Stomach (tissue), 19 donors: Measurements from ENCODE around the gene OR51T1. TPM values are rescaled to one million over a fixed set of nuclear protein-coding genes. Genes with fewer than 3 reads are reported as not detected.
"Not testable (repeated sequence)": the region's sequence is repeated elsewhere in the genome, so short reads cannot be mapped to it uniquely, and the experiment has no call there.

ENCODE experiments used
- DNase-seq, 2 donors: peaks; one replicate each; pipeline versions ENCODE4 v3.0.0 to v3.0.0-alpha.2; 2013 to 2019
- H3K27ac ChIP-seq, 5 donors: fragments of 200-600 bp in 4 of 5; sonication (generic) in 4 of 5; one replicate each; pipeline ENCODE4 v1.5.1; 2013 to 2019; ENCODE audit warnings: mild to moderate bottlenecking in 1 of 5, moderate library complexity in 1 of 5
- H3K27me3 ChIP-seq, 3 donors: fragments of 200-600 bp; sonication (generic); one replicate each; pipeline ENCODE4 v1.5.1; 2017 to 2019; ENCODE audit warnings: mixed run types in 1 of 3
- H3K36me3 ChIP-seq, 4 donors: fragments of 200-600 bp; sonication (generic); 1 replicate in 3 of 4; 2 replicates in 1 of 4; pipeline ENCODE4 v1.5.1; 2016 to 2019
- H3K4me1 ChIP-seq, 4 donors: fragments of 200-600 bp; sonication (generic); one replicate each; pipeline ENCODE4 v1.5.1; 2016 to 2019
- H3K4me3 ChIP-seq, 4 donors: fragments of 200-600 bp; sonication (generic) in 3 of 4; one replicate each; pipeline ENCODE4 v1.5.1; 2016 to 2019; ENCODE audit warnings: mild to moderate bottlenecking in 1 of 4
- H3K9me3 ChIP-seq, 4 donors: fragments of 200-600 bp; sonication (generic); one replicate each; pipeline ENCODE4 v1.5.1; 2016 to 2019
- CTCF ChIP-seq, 7 experiments: fragments of 450-650 bp in 4 of 7; fragments of 200-600 bp in 3 of 7; sonication (generic) in 3 of 7; IDR thresholded peaks; one replicate each; pipeline ENCODE4 v1.5.1; 2016 to 2019; ENCODE audit warnings: antibody characterized with exemption in 7 of 7, control low read depth in 2 of 7, mild to moderate bottlenecking in 1 of 7
- EP300 ChIP-seq: sonication (generic); formaldehyde crosslinking; IDR thresholded peaks from one replicate; pipeline ENCODE4 v1.6.1; 2017; ENCODE audit warnings: antibody characterized with exemption
- POLR2A ChIP-seq, 4 donors: fragments of 450-650 bp; IDR thresholded peaks; one replicate each; pipeline ENCODE4 v1.6.1; 2016; ENCODE audit warnings: antibody characterized with exemption in 4 of 4, control low read depth in 2 of 4, mild to moderate bottlenecking in 1 of 4, moderate library complexity in 1 of 4
- POLR2AphosphoS5 ChIP-seq, 3 donors: sonication (generic); formaldehyde crosslinking; IDR thresholded peaks; one replicate each; pipeline ENCODE4 v1.6.1; 2016; ENCODE audit warnings: antibody characterized with exemption in 3 of 3
- WGBS, 5 donors: extraction: QIAGEN DNeasy Blood & Tissue Kit in 3 of 5; methylation state at CpG; one replicate each; pipeline versions ENCODE4 v1.1.5 to v1.1.7; 2013 to 2018; 5-methylcytosine and 5-hydroxymethylcytosine counted together
- intact Hi-C: fragments of 100-400 bp; cut with DNase I; formaldehyde crosslinking; loops from one replicate; pipeline ENCODE4 v1.15.1; 2023; ENCODE audit warnings: low total_unique reads
- long read RNA-seq, 10 donors: transcript quantifications; one replicate each; lab custom pipeline, GENCODE V29; 2026
- polyA plus RNA-seq, 3 donors: library from polyadenylated mRNA; stranded (reverse); fragments of 200-250 nt; gene quantifications; one replicate each; pipeline ENCODE4 v1.2.3, GENCODE V29; 2013
- total RNA-seq, 5 donors: library from RNA; depleted of rRNA; stranded (reverse); fragments of >200 nt; gene quantifications; one replicate each; pipeline versions ENCODE4 v1.1.0 to v1.2.3, GENCODE V29; 2014 to 2016
- donor health status: healthy with polysubstance abuse.
- donor health status: Bipolar disorder and iron deficiency.
- donor health status: healthy.

The OR51T1 gene
- total RNA-seq (not detected), polyA plus RNA-seq (not detected)
- long read RNA-seq, donor 1 = 0 reads
- long read RNA-seq, donor 2 = 0 reads
- long read RNA-seq, donor 3 = 0 reads
- long read RNA-seq, donor 4 = 0 reads
- long read RNA-seq, donor 5 = 0 reads
- long read RNA-seq, donor 6 = 0 reads
- long read RNA-seq, donor 7 = 0 reads
- long read RNA-seq, donor 8 = 0 reads
- long read RNA-seq, donor 9 = 0 reads
- long read RNA-seq, donor 10 = 0 reads

DNA sequence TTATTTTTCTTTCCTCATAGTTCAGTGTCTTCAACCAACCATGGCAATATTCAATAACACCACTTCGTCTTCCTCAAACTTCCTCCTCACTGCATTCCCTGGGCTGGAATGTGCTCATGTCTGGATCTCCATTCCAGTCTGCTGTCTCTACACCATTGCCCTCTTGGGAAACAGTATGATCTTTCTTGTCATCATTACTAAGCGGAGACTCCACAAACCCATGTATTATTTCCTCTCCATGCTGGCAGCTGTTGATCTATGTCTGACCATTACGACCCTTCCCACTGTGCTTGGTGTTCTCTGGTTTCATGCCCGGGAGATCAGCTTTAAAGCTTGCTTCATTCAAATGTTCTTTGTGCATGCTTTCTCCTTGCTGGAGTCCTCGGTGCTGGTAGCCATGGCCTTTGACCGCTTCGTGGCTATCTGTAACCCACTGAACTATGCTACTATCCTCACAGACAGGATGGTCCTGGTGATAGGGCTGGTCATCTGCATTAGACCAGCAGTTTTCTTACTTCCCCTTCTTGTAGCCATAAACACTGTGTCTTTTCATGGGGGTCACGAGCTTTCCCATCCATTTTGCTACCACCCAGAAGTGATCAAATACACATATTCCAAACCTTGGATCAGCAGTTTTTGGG, at the start of gene OR51T1:
TSS of gene OR51T1 (plus strand) at position 41 of the 641 bp plus-strand sequence. CDS start at position 41, 0 bp downstream.
- no peaks in the 10 kb centered on the region for H3K9me3 ChIP-seq
- H3K27ac ChIP-seq = no peak within 1 kb of the TSS
- no peak for TF ChIP-seq CTCF (IDR thresholded peaks at IDR 0.05)
- TF ChIP-seq POLR2AphosphoS5 (IDR thresholded peaks at IDR 0.05) = no peak
- no peak for TF ChIP-seq EP300
- no peak for TF ChIP-seq POLR2A (IDR thresholded peaks at IDR 0.05)
- intact Hi-C loops = no loop called here
- DNase-seq = no peak
- no peak within 1 kb of the TSS for H3K4me3 ChIP-seq
- no peaks in the 10 kb centered on the region for H3K27me3 ChIP-seq
- no peaks in the 10 kb centered on the region for H3K36me3 ChIP-seq
- H3K4me1 ChIP-seq = no peaks in the 10 kb centered on the region
- WGBS, 5 donors = 69 to 85% (median 83%) methylated on average over 8 of the region's 8 CpGs

DNA sequence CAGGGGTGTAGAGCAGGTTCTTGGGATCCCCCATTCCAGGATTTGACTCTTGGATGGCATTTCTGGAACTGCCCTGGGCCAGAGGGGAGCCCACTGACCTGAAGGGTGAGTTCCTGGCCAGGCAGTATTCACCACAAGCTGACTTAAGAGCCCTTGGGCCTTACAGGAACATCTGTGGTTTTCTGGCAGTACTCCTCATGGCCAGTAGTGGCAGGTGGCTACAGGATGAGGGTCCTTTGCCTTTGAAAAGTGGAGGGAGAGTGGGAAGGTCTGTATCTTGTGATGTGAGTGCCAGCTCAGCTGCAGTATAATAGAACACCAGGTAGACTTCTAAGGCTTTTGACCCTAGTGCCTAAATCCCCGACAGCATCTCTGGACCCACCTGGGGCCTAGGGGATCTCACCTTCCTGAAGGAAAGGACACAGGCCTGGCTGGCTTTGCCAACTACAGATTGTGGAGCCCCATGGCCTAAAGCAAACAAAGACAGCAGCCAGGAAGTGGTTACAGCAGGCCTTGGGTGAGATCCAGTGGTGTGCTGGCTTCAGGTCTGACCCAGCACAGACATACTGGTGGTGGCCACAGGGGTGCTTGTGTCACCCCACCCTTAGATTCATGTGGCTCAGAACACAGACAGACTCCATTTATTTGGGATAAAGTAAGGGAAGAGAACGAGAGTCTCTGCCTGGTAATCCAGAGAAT, 41.7 kb upstream of the OR51T1 start:
- peak in 1 of 2 donors; percentile 44 for DNase-seq
- H3K27me3 ChIP-seq = no peaks in the 10 kb centered on the region
- no peaks in the 10 kb centered on the region for H3K36me3 ChIP-seq
- H3K9me3 ChIP-seq = no peaks in the 10 kb centered on the region
- H3K27ac ChIP-seq = no peak overlapping the region
- intact Hi-C loops = no loop called here
- H3K4me3 ChIP-seq = no peak overlapping the region
- TF ChIP-seq CTCF (IDR thresholded peaks at IDR 0.05) (no peak), POLR2A (IDR thresholded peaks at IDR 0.05) (no peak), EP300 (no peak), POLR2AphosphoS5 (IDR thresholded peaks at IDR 0.05) (no peak)
- no peaks in the 10 kb centered on the region for H3K4me1 ChIP-seq
- WGBS, 5 donors = 66 to 83% (median 79%) methylated on average over 2 of the region's 2 CpGs

- 43 to 60% (median 46%) methylated on average over 9 of the region's 9 CpGs for WGBS, 5 donors
- TF ChIP-seq EP300 = no peak
- no peak for TF ChIP-seq CTCF (IDR thresholded peaks at IDR 0.05)
- TF ChIP-seq POLR2A (IDR thresholded peaks at IDR 0.05) = no peak
- TF ChIP-seq POLR2AphosphoS5 (IDR thresholded peaks at IDR 0.05) = no peak
- Histone ChIP-seq H3K36me3 (no peaks in the 10 kb centered on the region), H3K27ac (no peak within 1 kb of the TSS), H3K4me1 (peaks cover 0 to 10% (median 2%) of the 10 kb centered on the region in 4 donors), H3K9me3 (no peaks in the 10 kb centered on the region), H3K27me3 (no peaks in the 10 kb centered on the region), H3K4me3 (no peak within 1 kb of the TSS)
- intact Hi-C loops = no loop called here
- no peak for DNase-seq
Observed at GRCh38 chr11:4848908-4849532, 32.7 kb upstream of the OR51T1 start, which contains the start of gene OR51S1. Gene OR51S1, minus strand, starts transcription at chr11:4849208. Its CDS starts 0 bp downstream, at chr11:4849208.

GRCh38 chr11:4851033-4851432, 30.7 kb upstream of the OR51T1 start:
- H3K27ac ChIP-seq = no peak overlapping the region
- no peaks in the 10 kb centered on the region for H3K27me3 ChIP-seq
- TF ChIP-seq EP300 (no peak), POLR2AphosphoS5 (IDR thresholded peaks at IDR 0.05) (peak in 1 of 3 donors; percentile 50), POLR2A (IDR thresholded peaks at IDR 0.05) (no peak), CTCF (IDR thresholded peaks at IDR 0.05) (no peak)
- DNase-seq = peak; percentile 38 to 61
- no peak overlapping the region for H3K4me3 ChIP-seq
- intact Hi-C loops = no loop called here
- no peaks in the 10 kb centered on the region for H3K36me3 ChIP-seq
- WGBS, 5 donors = 3 to 10% (median 5%) methylated on average over 4 of the region's 4 CpGs
- H3K9me3 ChIP-seq = peaks cover 0 to 6% (median 0%) of the 10 kb centered on the region in 4 donors
- H3K4me1 ChIP-seq = peaks cover 0 to 10% (median 2%) of the 10 kb centered on the region in 4 donors

GRCh38 chr11:4854286-4854685, 27.4 kb upstream of the OR51T1 start:
- H3K27ac ChIP-seq, H3K4me1 ChIP-seq, intact Hi-C loops, H3K27me3 ChIP-seq, H3K36me3 ChIP-seq, H3K9me3 ChIP-seq, H3K4me3 ChIP-seq, DNase-seq: not testable (repeated sequence)
- 77 to 89% (median 85%) methylated on average over 7 of the region's 7 CpGs for WGBS, 5 donors
